BLaER1 treated with 17β-estradiol and CSF1 and Interleukin-3, amounts not matched to agents 10 nM and 100 nM (cell line): Measurements from ENCODE around the gene SPATA4.
"Not testable (repeated sequence)": the region's sequence is repeated elsewhere in the genome, so short reads cannot be mapped to it uniquely, and the experiment has no call there.

Source experiments
- H3K27ac ChIP-seq, 11 experiments: shearing (Covaris generic); formaldehyde crosslinking; 2 replicates each; pipeline ENCODE4 v1.8.1; 2022
- H3K27me3 ChIP-seq, 11 experiments: shearing (Covaris generic); formaldehyde crosslinking; 2 replicates each; pipeline ENCODE4 v1.8.1; 2022
- H3K36me3 ChIP-seq, 11 experiments: shearing (Covaris generic); formaldehyde crosslinking; 2 replicates each; pipeline ENCODE4 v1.8.1; 2022
- H3K4me1 ChIP-seq, 10 experiments: shearing (Covaris generic); formaldehyde crosslinking; 2 replicates each; pipeline ENCODE4 v1.8.1; 2022
- H3K4me2 ChIP-seq, 11 experiments: shearing (Covaris generic); formaldehyde crosslinking; 2 replicates each; pipeline ENCODE4 v1.8.1; 2022
- H3K4me3 ChIP-seq, 10 experiments: shearing (Covaris generic); formaldehyde crosslinking; 2 replicates each; pipeline ENCODE4 v1.8.1; 2022
- H3K9ac ChIP-seq, 11 experiments: shearing (Covaris generic); formaldehyde crosslinking; 2 replicates each; pipeline ENCODE4 v1.8.1; 2022
- H3K9me3 ChIP-seq, 11 experiments: shearing (Covaris generic); formaldehyde crosslinking; replicated peaks in 1 of 11; 2 replicates each; pipeline ENCODE4 v1.8.1; 2022
- H4K20me1 ChIP-seq, 11 experiments: shearing (Covaris generic); formaldehyde crosslinking; 2 replicates each; pipeline ENCODE4 v1.8.1; 2022
- Cebpa-rat ChIP-seq, 11 experiments: shearing (Covaris generic); IDR thresholded peaks; 2 replicates each; pipeline ENCODE4 v1.8.1; 2022

Gene SPATA4

GRCh38 chr4:176222149-176222548 is 26.8 kb upstream of the SPATA4 start:
- no peak overlapping the region for H3K4me2 ChIP-seq
- no peak overlapping the region for H3K27ac ChIP-seq
- no peaks in the 10 kb centered on the region for H3K27me3 ChIP-seq
- H3K4me1 ChIP-seq = no peaks in the 10 kb centered on the region
- no peak overlapping the region for H3K9ac ChIP-seq
- H3K36me3 ChIP-seq = no peaks in the 10 kb centered on the region
- no peaks in the 10 kb centered on the region for H4K20me1 ChIP-seq
- TF ChIP-seq Cebpa-rat (IDR thresholded peaks at IDR 0.05) = no peak
- H3K4me3 ChIP-seq = no peak overlapping the region
- H3K9me3 ChIP-seq = no peaks in the 10 kb centered on the region

GRCh38 chr4:176217510-176217909 is 22.1 kb upstream of the SPATA4 start:
- Histone ChIP-seq H3K36me3 (no peaks in the 10 kb centered on the region), H3K4me2 (no peak overlapping the region), H4K20me1 (no peaks in the 10 kb centered on the region), H3K4me3 (no peak overlapping the region), H3K9me3 (peaks cover 0 to 4% (median 2%) of the 10 kb centered on the region in 11 experiments; a peak in 12 of 22 replicates), H3K9ac (no peak overlapping the region), H3K27me3 (no peaks in the 10 kb centered on the region), H3K4me1 (no peaks in the 10 kb centered on the region), H3K27ac (no peak overlapping the region)
- no peak for TF ChIP-seq Cebpa-rat (IDR thresholded peaks at IDR 0.05)

DNA sequence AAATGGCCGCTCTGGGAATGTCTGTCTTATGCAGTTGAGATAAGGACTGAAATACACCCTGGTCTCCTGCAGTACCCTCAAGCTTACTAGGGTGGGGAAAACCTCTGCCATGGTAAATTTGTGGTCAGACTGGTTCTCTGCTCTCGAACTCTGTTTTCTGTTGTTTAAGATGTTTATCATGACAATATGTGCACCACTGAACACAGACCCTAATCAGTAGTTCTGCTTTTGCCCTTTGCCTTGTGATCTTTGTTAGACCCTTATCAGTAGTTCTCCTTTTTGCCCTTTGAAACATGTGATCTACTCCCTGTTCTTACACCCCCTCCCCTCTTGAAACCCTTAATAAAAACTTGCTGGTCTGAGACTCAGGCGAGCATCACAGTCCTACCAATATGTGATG is 17.0 kb upstream of the SPATA4 start:
- not testable (repeated sequence) for H3K4me2 ChIP-seq, H3K27me3 ChIP-seq
- H3K9me3 ChIP-seq = peaks cover 0 to 14% (median 9%) of the 10 kb centered on the region in 11 experiments; a peak in 13 of 22 replicates

DNA sequence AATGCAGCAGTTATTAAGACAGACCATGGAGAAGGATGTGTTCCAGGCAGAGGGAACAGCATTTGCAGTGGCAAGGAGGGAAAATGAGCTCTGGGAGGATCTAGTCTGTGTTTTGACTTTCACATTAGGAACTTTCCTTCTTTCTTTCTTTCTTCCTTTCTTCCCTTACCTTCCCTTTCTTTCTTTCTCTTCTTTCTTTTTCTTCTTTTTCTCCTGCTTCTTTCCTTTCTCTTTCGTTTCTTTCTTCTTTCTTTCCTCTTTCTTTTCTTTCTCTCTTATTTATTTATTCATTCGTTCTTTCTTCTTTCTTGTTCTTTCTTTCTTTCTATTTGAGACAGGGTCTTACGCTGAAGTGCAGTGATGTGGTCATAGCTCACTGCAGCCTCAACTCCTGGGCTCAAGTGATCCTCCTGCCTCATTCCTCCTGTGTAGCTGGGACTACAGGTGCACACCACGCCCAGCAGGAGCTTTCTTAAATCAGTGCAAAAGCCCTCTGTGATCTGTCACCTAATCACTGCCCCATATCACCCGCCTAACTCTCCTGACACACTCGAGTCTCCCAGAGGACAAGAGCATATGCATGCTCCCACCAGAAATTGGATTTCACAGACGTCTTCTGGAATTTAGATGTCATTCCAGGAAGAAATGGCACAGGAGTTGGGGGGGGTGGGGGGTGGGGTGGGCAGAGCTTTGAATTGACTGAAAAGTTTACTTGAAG is 15.4 kb upstream of the SPATA4 start:
- no peaks in the 10 kb centered on the region for H4K20me1 ChIP-seq
- no peaks in the 10 kb centered on the region for H3K27me3 ChIP-seq
- TF ChIP-seq Cebpa-rat (IDR thresholded peaks at IDR 0.05) = no peak
- no peak overlapping the region; a peak in 1 of 22 replicates for H3K4me2 ChIP-seq
- H3K9ac ChIP-seq = no peak overlapping the region
- H3K36me3 ChIP-seq = no peaks in the 10 kb centered on the region
- H3K9me3 ChIP-seq = peaks cover 0 to 14% (median 9%) of the 10 kb centered on the region in 11 experiments; a peak in 13 of 22 replicates
- H3K4me1 ChIP-seq = peaks cover 0 to 7% (median 0%) of the 10 kb centered on the region in 10 experiments; a peak in 2 of 20 replicates
- H3K27ac ChIP-seq = no peak overlapping the region
- no peak overlapping the region for H3K4me3 ChIP-seq

More for the DNA sequence above, 17.0 kb upstream of the SPATA4 start:
- not testable (repeated sequence) for H3K27ac ChIP-seq, H3K4me3 ChIP-seq, H3K4me1 ChIP-seq, H4K20me1 ChIP-seq, H3K36me3 ChIP-seq, H3K9ac ChIP-seq

DNA sequence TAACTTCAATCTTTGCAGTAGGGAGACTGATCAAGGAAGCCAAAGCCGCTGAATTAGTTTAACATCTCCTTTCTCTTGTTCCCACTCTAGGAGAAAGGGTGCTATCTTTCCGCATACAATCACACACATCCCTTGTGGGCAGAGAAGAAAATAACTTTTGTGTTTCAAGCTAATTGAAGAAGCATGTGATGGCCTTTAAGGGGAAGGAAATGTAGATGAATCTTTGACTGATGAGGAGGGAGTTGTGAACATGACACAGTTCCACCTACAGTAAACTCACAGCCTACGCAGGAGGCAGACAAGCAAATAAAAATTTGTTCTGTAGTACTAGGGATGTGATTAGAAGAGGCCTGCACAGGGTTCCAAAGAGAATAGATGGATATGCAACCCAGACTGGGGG is 14.7 kb upstream of the SPATA4 start:
- no peaks in the 10 kb centered on the region for H4K20me1 ChIP-seq
- no peaks in the 10 kb centered on the region for H3K36me3 ChIP-seq
- H3K9me3 ChIP-seq = peaks cover 0 to 14% (median 9%) of the 10 kb centered on the region in 11 experiments; a peak in 13 of 22 replicates
- H3K9ac ChIP-seq = no peak overlapping the region
- TF ChIP-seq Cebpa-rat (IDR thresholded peaks at IDR 0.05) = no peak
- no peak overlapping the region; a peak in 1 of 22 replicates for H3K4me2 ChIP-seq
- H3K4me1 ChIP-seq = peaks cover 0 to 7% (median 0%) of the 10 kb centered on the region in 10 experiments; a peak in 2 of 20 replicates
- no peak overlapping the region for H3K4me3 ChIP-seq
- H3K27ac ChIP-seq = no peak overlapping the region
- no peaks in the 10 kb centered on the region for H3K27me3 ChIP-seq

GRCh38 chr4:176209535-176209934 is 14.2 kb upstream of the SPATA4 start:
- no peak for TF ChIP-seq Cebpa-rat (IDR thresholded peaks at IDR 0.05)
- peaks cover 0 to 14% (median 9%) of the 10 kb centered on the region in 11 experiments; a peak in 13 of 22 replicates for H3K9me3 ChIP-seq

GRCh38 chr4:176207839-176208238 is 12.5 kb upstream of the SPATA4 start:
- Histone ChIP-seq H3K4me1 (peaks cover 0 to 7% (median 0%) of the 10 kb centered on the region in 10 experiments; a peak in 2 of 20 replicates), H3K9me3 (peaks cover 0 to 14% (median 9%) of the 10 kb centered on the region in 11 experiments; a peak in 13 of 22 replicates), H3K4me3 (no peak overlapping the region), H3K27ac (no peak overlapping the region), H3K4me2 (no peak overlapping the region), H3K36me3 (no peaks in the 10 kb centered on the region), H3K9ac (no peak overlapping the region), H4K20me1 (no peaks in the 10 kb centered on the region), H3K27me3 (no peaks in the 10 kb centered on the region)
- no peak for TF ChIP-seq Cebpa-rat (IDR thresholded peaks at IDR 0.05)

More at GRCh38 chr4:176209535-176209934, 14.2 kb upstream of the SPATA4 start:
- peaks cover 0 to 7% (median 0%) of the 10 kb centered on the region in 10 experiments; a peak in 2 of 20 replicates for H3K4me1 ChIP-seq
- H3K27me3 ChIP-seq = no peaks in the 10 kb centered on the region
- H3K9ac ChIP-seq = no peak overlapping the region
- no peaks in the 10 kb centered on the region for H3K36me3 ChIP-seq
- no peak overlapping the region for H3K4me2 ChIP-seq
- H4K20me1 ChIP-seq = no peaks in the 10 kb centered on the region
- no peak overlapping the region for H3K4me3 ChIP-seq
- no peak overlapping the region for H3K27ac ChIP-seq

- no peaks in the 10 kb centered on the region for H4K20me1 ChIP-seq
- TF ChIP-seq Cebpa-rat (IDR thresholded peaks at IDR 0.05) = no peak
Observed at GRCh38 chr4:176205299-176205698, 9.9 kb upstream of the SPATA4 start.

DNA sequence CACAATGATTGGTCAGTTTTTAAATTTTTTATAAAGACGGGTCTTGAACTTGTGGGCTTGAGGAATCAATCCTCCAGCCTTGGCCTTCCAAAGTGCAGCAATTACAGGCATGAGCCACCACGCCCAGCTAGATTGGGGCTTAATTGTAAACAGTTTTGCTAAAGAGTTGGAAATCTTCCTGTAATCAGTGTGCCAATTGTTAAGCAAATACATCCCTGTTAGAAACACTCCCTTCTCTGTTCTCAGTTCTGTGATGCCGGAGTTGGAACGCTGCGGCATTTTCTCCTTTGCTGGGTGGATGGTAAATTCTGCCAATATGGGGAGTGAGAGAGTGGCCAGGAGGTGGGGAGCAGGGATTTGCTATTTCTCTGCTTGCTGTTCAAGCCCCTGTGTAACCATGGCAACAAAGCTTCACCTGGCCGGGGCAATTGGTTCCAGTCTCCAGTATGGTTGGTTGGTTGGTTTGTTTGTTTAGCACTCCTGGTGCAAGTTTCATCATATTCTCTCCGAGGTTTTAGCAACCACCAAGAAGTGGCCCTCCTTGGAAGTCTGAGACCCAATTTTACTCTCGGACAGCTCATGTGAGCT is 3.0 kb upstream of the SPATA4 start:
- no peak for TF ChIP-seq Cebpa-rat (IDR thresholded peaks at IDR 0.05)
- Histone ChIP-seq H3K27me3 (no peaks in the 10 kb centered on the region), H3K27ac (no peak overlapping the region), H3K9me3 (no peaks in the 10 kb centered on the region), H3K9ac (no peak overlapping the region), H3K4me2 (no peak overlapping the region), H3K4me3 (no peak overlapping the region), H4K20me1 (no peaks in the 10 kb centered on the region), H3K4me1 (peaks cover 0 to 16% (median 13%) of the 10 kb centered on the region in 10 experiments; a peak in 14 of 20 replicates), H3K36me3 (no peaks in the 10 kb centered on the region)

More at GRCh38 chr4:176205299-176205698, 9.9 kb upstream of the SPATA4 start:
- Histone ChIP-seq H3K4me1 (peaks cover 0 to 1% (median 0%) of the 10 kb centered on the region in 10 experiments; a peak in 2 of 20 replicates), H3K27ac (no peak overlapping the region), H3K9me3 (no peaks in the 10 kb centered on the region), H3K27me3 (no peaks in the 10 kb centered on the region), H3K36me3 (no peaks in the 10 kb centered on the region), H3K4me2 (no peak overlapping the region), H3K9ac (no peak overlapping the region), H3K4me3 (no peak overlapping the region)
